Skeletal muscle tissue (tissue), 4 donors: ENCODE data around the gene TAGAP. TPM values are rescaled to one million over a fixed set of nuclear protein-coding genes. Genes with fewer than 3 reads are reported as not detected.

Experiments
- H3K27ac ChIP-seq: one replicate; pipeline ENCODE4 v1.7.0; 2013; ENCODE audit warnings: mild to moderate bottlenecking, low read depth, low read length, inconsistent platforms
- H3K27me3 ChIP-seq, 3 donors: one replicate each; pipeline ENCODE4 v1.7.0; 2013; ENCODE audit warnings: low read length in 3 of 3; ENCODE audit not compliant: control insufficient read depth in 3 of 3, insufficient read depth in 3 of 3
- H3K36me3 ChIP-seq, 3 donors: one replicate each; pipeline ENCODE4 v1.7.0; 2013; ENCODE audit warnings: low read length in 3 of 3; ENCODE audit not compliant: control insufficient read depth in 3 of 3, insufficient read depth in 3 of 3
- H3K4me1 ChIP-seq, 3 donors: one replicate each; pipeline ENCODE4 v1.7.0; 2013; ENCODE audit warnings: low read length in 3 of 3, mild to moderate bottlenecking in 3 of 3; ENCODE audit not compliant: control insufficient read depth in 3 of 3, insufficient read depth in 3 of 3
- H3K4me3 ChIP-seq, 3 donors: one replicate each; pipeline ENCODE4 v1.7.0; 2013; ENCODE audit warnings: low read length in 3 of 3
- H3K9ac ChIP-seq, 3 donors: one replicate each; pipeline ENCODE4 v1.7.0; 2013; ENCODE audit warnings: low read length in 3 of 3, mild to moderate bottlenecking in 3 of 3, moderate library complexity in 2 of 3, low read depth in 1 of 3
- H3K9me3 ChIP-seq, 3 donors: one replicate each; pipeline ENCODE4 v1.7.0; 2013; ENCODE audit warnings: low read length in 3 of 3; ENCODE audit not compliant: control insufficient read depth in 3 of 3
- total RNA-seq: library from RNA; depleted of rRNA; stranded (reverse); fragments of >200 nt; gene quantifications from one replicate; pipeline ENCODE4 v1.2.3, GENCODE V29; 2014
- donor health status: Osteomylitis.

TAGAP gene
- total RNA-seq, 1 donor from 2014 or later: 2.1 TPM

DNA sequence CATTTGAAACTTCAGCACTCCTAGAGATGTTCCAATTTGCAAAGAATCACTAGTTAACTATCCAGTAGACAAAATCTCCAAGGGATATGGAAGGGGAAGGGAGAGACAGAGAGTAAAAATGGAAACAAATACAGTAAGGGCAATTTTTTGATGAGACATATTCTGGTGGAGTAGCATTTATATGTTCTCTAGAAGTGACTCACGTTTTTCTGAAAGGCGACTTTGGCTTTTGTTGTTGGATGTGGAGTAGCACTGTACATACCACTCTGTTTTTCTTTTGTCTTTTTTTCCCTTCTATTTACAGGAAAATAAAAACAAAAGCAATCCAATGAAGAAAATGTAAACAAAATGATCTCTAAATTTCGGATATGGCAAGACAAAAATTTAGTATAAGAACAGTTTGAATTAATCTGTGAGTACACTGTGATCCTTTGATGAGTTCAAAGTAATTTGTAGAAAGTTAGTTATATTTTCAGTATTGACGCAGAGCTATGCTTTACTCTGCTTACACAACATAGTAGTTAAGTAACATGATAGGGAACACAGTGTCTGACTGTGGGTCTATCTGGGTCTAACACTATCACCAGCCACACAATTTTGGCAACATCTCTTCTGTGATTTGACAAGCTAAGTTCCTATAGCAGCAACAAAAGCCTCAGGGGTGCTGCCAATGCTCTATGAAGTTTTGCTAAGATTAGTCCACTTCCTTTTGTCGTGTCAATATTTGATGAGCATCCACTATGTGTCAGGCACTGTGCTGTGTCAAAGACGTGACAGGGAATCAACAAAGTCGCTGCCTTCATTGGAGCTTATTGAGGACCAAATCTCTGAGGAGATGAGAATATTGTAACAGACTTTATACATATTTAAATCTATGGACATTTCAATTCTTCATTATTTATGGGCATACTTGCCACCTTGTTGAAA lies 27.3 kb upstream of the TAGAP start:
- Histone ChIP-seq H3K27me3 (peaks cover 0 to 5% (median 0%) of the 10 kb centered on the region in 3 donors), H3K9me3 (no peaks in the 10 kb centered on the region), H3K27ac (no peak overlapping the region), H3K4me1 (no peaks in the 10 kb centered on the region), H3K36me3 (no peaks in the 10 kb centered on the region), H3K9ac (no peak overlapping the region), H3K4me3 (no peak overlapping the region)

DNA sequence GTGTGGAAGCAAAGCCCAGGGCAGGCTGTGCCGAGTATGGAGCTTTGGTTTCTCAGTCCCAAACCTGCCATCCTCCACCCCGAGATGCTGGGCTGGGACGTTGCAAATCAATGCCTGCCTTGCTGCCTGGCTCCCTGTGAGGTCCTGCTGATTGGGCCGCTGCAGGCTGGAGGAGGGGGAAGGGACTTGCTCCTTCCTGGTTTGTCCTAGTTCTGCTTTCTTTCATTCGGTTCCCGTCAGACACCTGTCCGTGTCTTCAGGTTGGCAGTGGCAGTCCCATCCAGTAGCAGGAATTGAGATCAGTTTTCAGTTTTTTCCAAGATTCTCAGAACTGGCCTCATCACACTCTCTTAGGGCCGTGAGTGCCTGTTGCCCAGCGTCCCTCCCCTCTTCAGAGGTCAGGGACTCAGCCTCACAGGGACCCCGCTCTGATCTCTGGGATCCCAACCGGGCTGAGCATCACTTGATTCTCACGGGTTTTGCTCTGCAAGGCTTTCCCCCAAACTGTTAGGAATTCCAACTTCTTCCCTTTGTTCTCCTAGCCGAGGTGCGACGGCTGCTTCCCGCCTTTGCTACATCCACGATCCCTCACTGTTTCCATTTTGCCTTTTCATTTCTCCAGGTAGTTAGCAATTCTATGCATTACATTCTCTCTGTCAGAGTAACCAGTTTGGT lies 24.2 kb upstream of the TAGAP start:
- Histone ChIP-seq H3K27ac (no peak overlapping the region), H3K27me3 (peaks cover 0 to 5% (median 4%) of the 10 kb centered on the region in 3 donors), H3K4me3 (no peak overlapping the region), H3K4me1 (no peaks in the 10 kb centered on the region), H3K36me3 (no peaks in the 10 kb centered on the region), H3K9ac (no peak overlapping the region), H3K9me3 (no peaks in the 10 kb centered on the region)

- Histone ChIP-seq H3K9me3 (no peaks in the 10 kb centered on the region), H3K27me3 (peaks cover 0 to 10% (median 0%) of the 10 kb centered on the region in 3 donors), H3K36me3 (no peaks in the 10 kb centered on the region), H3K9ac (no peak overlapping the region), H3K4me3 (no peak overlapping the region), H3K4me1 (no peaks in the 10 kb centered on the region), H3K27ac (no peak overlapping the region)
Measured at GRCh38 chr6:159067334-159067733, 22.5 kb upstream of the TAGAP start.

- H3K4me1 ChIP-seq: no peaks in the 10 kb centered on the region
- no peak overlapping the region for H3K9ac ChIP-seq
- peaks cover 0 to 10% (median 0%) of the 10 kb centered on the region in 3 donors for H3K27me3 ChIP-seq
- no peak overlapping the region for H3K27ac ChIP-seq
- H3K9me3 ChIP-seq: no peaks in the 10 kb centered on the region
- H3K36me3 ChIP-seq: no peaks in the 10 kb centered on the region
- no peak overlapping the region for H3K4me3 ChIP-seq
Measured at GRCh38 chr6:159066483-159066882, 21.7 kb upstream of the TAGAP start.

DNA sequence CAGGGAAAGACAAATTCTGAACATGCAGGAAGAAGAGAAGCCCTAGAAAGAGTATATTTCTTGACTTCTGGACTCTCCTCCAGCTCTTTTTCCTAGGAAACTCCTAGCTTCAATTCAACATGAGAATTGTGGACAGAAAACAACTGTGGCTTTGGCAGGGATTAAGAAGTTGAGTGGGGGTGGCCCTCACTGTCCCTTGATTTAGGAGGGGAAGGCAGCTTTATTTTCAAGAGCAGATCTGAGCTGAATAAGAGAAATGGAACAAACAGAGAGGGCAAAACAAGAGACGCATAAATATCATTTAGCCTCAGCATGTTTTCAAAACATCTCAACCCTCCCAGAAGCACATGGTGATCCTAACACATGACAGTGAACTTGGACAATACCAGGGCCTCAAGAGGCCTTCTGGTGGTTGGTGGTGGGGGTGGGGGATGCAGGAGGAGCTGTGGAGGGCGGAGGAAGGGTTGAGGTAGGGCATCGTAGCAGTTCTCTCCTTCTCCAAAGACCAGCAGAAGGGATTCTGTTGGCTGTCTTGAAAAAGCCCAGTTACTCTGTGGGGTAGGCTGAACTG lies 21.1 kb upstream of the TAGAP start:
- no peaks in the 10 kb centered on the region for H3K4me1 ChIP-seq
- no peak overlapping the region for H3K27ac ChIP-seq

DNA sequence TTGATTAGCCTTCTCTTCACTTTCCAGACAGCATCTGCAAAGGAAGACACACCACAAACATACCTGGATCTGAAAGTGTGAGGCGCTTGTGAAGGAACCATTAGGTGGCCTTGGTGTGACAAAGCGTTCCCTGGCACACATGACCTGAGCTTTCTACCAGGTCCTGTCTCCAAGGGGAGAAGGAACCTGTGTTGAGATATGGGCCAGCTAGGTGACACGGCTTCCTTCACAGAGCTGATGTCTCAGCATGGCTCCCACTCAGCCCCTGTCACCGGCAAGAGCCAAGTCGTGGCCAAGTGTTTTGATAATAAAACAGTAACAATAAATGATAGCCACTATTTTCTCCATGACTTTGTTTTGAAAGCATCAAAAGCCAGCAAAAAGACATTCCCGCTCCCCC lies 20.3 kb upstream of the TAGAP start:
- Histone ChIP-seq H3K4me1 (no peaks in the 10 kb centered on the region), H3K9ac (no peak overlapping the region), H3K36me3 (no peaks in the 10 kb centered on the region), H3K27me3 (peaks cover 0 to 10% (median 0%) of the 10 kb centered on the region in 3 donors), H3K27ac (no peak overlapping the region), H3K4me3 (no peak overlapping the region), H3K9me3 (no peaks in the 10 kb centered on the region)

More for the DNA sequence above, 21.1 kb upstream of the TAGAP start:
- Histone ChIP-seq H3K27me3 (peaks cover 0 to 10% (median 0%) of the 10 kb centered on the region in 3 donors), H3K4me3 (no peak overlapping the region), H3K9ac (no peak overlapping the region), H3K36me3 (no peaks in the 10 kb centered on the region), H3K9me3 (no peaks in the 10 kb centered on the region)

- H3K4me1 ChIP-seq: no peaks in the 10 kb centered on the region
- H3K36me3 ChIP-seq: no peaks in the 10 kb centered on the region
- H3K27ac ChIP-seq: no peak overlapping the region
- H3K27me3 ChIP-seq: peaks cover 0 to 10% (median 0%) of the 10 kb centered on the region in 3 donors
- no peaks in the 10 kb centered on the region for H3K9me3 ChIP-seq
- H3K9ac ChIP-seq: no peak overlapping the region
- no peak overlapping the region for H3K4me3 ChIP-seq
Measured at GRCh38 chr6:159064477-159064876, 19.7 kb upstream of the TAGAP start.

DNA sequence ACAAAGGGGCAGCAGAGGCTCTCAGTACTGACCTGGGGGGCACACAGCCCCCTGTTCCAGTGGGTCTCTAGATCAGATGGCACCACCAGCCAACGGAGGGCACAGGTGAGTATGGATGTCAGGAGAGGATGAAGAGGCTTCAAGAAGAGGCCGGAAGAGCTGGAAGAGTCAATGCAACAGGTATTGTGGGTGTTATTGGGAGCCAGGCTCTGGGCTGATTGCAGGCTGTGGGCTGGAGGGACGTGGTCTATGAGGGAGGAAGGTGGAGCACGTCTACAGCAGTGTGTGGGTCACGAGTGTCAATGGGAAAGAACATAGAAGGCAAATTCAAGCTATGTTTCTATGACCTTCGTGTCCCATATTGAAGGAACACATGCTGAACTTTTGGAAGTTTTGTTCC lies 18.8 kb upstream of the TAGAP start:
- Histone ChIP-seq H3K4me1 (no peaks in the 10 kb centered on the region), H3K27me3 (peaks cover 0 to 10% (median 0%) of the 10 kb centered on the region in 3 donors), H3K27ac (no peak overlapping the region), H3K9ac (no peak overlapping the region), H3K36me3 (no peaks in the 10 kb centered on the region), H3K9me3 (no peaks in the 10 kb centered on the region), H3K4me3 (no peak overlapping the region)

GRCh38 chr6:159062976-159063375 lies 18.2 kb upstream of the TAGAP start:
- no peak overlapping the region for H3K9ac ChIP-seq
- no peak overlapping the region for H3K27ac ChIP-seq
- H3K4me1 ChIP-seq: no peaks in the 10 kb centered on the region
- peaks cover 0 to 10% (median 0%) of the 10 kb centered on the region in 3 donors for H3K27me3 ChIP-seq
- H3K9me3 ChIP-seq: no peaks in the 10 kb centered on the region
- no peak overlapping the region for H3K4me3 ChIP-seq
- H3K36me3 ChIP-seq: no peaks in the 10 kb centered on the region

DNA sequence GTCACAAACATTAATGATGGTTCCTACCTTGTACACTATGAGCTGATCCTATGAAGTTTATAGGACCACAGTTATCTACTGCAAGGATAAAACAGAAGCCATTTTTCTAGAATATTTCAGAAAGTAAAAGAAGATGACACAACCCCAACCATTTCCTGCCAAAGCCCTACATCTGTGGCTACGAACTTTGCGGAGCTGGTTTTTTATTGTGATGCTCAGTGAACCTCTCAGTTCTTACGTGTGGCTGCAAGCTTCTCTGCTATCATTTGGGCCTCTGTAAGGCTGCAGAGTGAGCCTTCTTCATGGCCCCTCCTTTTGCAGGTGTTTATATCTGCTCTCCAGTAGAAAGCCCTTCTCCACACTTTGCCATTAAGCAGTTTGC lies 17.8 kb upstream of the TAGAP start:
- H3K9me3 ChIP-seq: no peaks in the 10 kb centered on the region
- H3K4me1 ChIP-seq: no peaks in the 10 kb centered on the region
- no peak overlapping the region for H3K4me3 ChIP-seq
- H3K27ac ChIP-seq: no peak overlapping the region
- H3K36me3 ChIP-seq: no peaks in the 10 kb centered on the region
- no peak overlapping the region for H3K9ac ChIP-seq
- peaks cover 0 to 11% (median 0%) of the 10 kb centered on the region in 3 donors for H3K27me3 ChIP-seq
